Osteoblast (primary cell): Measurements from ENCODE around the gene PLA2G6. TPM values are rescaled to one million over a fixed set of nuclear protein-coding genes. Genes with fewer than 3 reads are reported as not detected.

Experiments
- DNase-seq: peaks from one replicate; pipeline ENCODE4 v3.0.0; 2011; ENCODE audit warnings: low spot score, mixed read lengths; ENCODE audit not compliant: insufficient read length; ENCODE audit errors: missing footprints
- H2AFZ ChIP-seq: 2 replicates; pipeline ENCODE4 v1.6.0; 2011; ENCODE audit warnings: mild to moderate bottlenecking, low read length
- H3K27ac ChIP-seq: 2 replicates; pipeline ENCODE4 v1.5.1; 2011; ENCODE audit warnings: mild to moderate bottlenecking, low read depth, low read length, moderate library complexity
- H3K27me3 ChIP-seq: 2 replicates; pipeline ENCODE4 v1.6.0; 2012; ENCODE audit warnings: mild to moderate bottlenecking, control low read depth, inconsistent platforms, low read length, moderate library complexity; ENCODE audit not compliant: insufficient read depth
- H3K36me3 ChIP-seq: 2 replicates; pipeline ENCODE4 v1.5.1; 2011; ENCODE audit warnings: mild to moderate bottlenecking, low read length, control low read depth, moderate library complexity; ENCODE audit not compliant: insufficient read depth
- H3K4me1 ChIP-seq: 2 replicates; pipeline ENCODE4 v1.5.1; 2011; ENCODE audit warnings: mild to moderate bottlenecking, low read length, control low read depth, moderate library complexity; ENCODE audit not compliant: insufficient read depth
- H3K4me2 ChIP-seq: 2 replicates; pipeline ENCODE4 v1.6.0; 2011; ENCODE audit warnings: mild to moderate bottlenecking, low read length; ENCODE audit not compliant: insufficient read depth
- H3K4me3 ChIP-seq: fragments of 200-600 bp; sonication (generic); 3 replicates; pipeline ENCODE4 v1.5.1; 2012; ENCODE audit warnings: mild to moderate bottlenecking, low read length, inconsistent platforms; ENCODE audit not compliant: insufficient read depth
- H3K79me2 ChIP-seq: 2 replicates; pipeline ENCODE4 v1.6.0; 2012; ENCODE audit warnings: mild to moderate bottlenecking, low read length, control low read depth, inconsistent platforms; ENCODE audit not compliant: insufficient read depth
- H3K9me3 ChIP-seq: 2 replicates; pipeline ENCODE4 v1.5.1; 2011; ENCODE audit warnings: low read depth, low read length, control low read depth
- H4K20me1 ChIP-seq: 2 replicates; pipeline ENCODE4 v1.6.0; 2012; ENCODE audit warnings: mild to moderate bottlenecking, low read length, control low read depth; ENCODE audit not compliant: insufficient read depth
- CTCF ChIP-seq: IDR thresholded peaks from 2 replicates; pipeline ENCODE4 v1.5.1; 2011; ENCODE audit warnings: mild to moderate bottlenecking, low read depth, low read length, moderate library complexity; ENCODE audit errors: extremely low read depth
- total RNA-seq: library from RNA; depleted of rRNA; stranded (reverse); fragments of >200 nt; gene quantifications from 2 replicates; pipeline ENCODE4 v1.2.3, GENCODE V29; 2012

Gene PLA2G6
- total RNA-seq, 1 donor, result 12.3 TPM

GRCh38 chr22:38203090-38203810 is 21.6 kb upstream of the PLA2G6 start:
- DNase-seq, result peak; percentile 73
- peaks cover 53% of the 10 kb centered on the region for H3K79me2 ChIP-seq
- peak overlapping the region; percentile 93 for H3K4me2 ChIP-seq
- no peaks in the 10 kb centered on the region for H3K27me3 ChIP-seq
- peaks cover 2% of the 10 kb centered on the region for H3K36me3 ChIP-seq
- H3K27ac ChIP-seq, result peak overlapping the region; percentile 98
- H3K4me1 ChIP-seq, result peaks cover 39% of the 10 kb centered on the region
- H4K20me1 ChIP-seq, result peaks cover 38% of the 10 kb centered on the region
- no peak for TF ChIP-seq CTCF
- peak overlapping the region; percentile 96 for H3K4me3 ChIP-seq
- H2AFZ ChIP-seq, result no peak overlapping the region
- no peaks in the 10 kb centered on the region for H3K9me3 ChIP-seq

- Histone ChIP-seq H4K20me1 (peaks cover 31% of the 10 kb centered on the region), H3K36me3 (no peaks in the 10 kb centered on the region), H3K4me2 (peak overlapping the region; percentile 93), H3K27me3 (no peaks in the 10 kb centered on the region), H3K4me1 (peaks cover 37% of the 10 kb centered on the region), H3K27ac (peak overlapping the region; percentile 98), H3K4me3 (peak overlapping the region; percentile 96), H3K79me2 (peaks cover 47% of the 10 kb centered on the region), H2AFZ (no peak overlapping the region), H3K9me3 (no peaks in the 10 kb centered on the region)
- no peak for TF ChIP-seq CTCF
- peak; percentile 95 for DNase-seq
Observed at GRCh38 chr22:38202437-38203089, 20.9 kb upstream of the PLA2G6 start.

GRCh38 chr22:38201711-38202436 is 20.2 kb upstream of the PLA2G6 start, which contains the start of gene MAFF:
Gene MAFF, plus strand, starts transcription at chr22:38201994. Its CDS starts 11,860 bp downstream, at chr22:38213854.
- H3K27me3 ChIP-seq, result no peaks in the 10 kb centered on the region
- peak within 1 kb of the TSS; percentile 94 for H2AFZ ChIP-seq
- peak within 1 kb of the TSS; percentile 98 for H3K27ac ChIP-seq
- peak within 1 kb of the TSS; percentile 93 for H3K4me2 ChIP-seq
- H3K9me3 ChIP-seq, result no peaks in the 10 kb centered on the region
- peaks cover 30% of the 10 kb centered on the region for H4K20me1 ChIP-seq
- peak; percentile 99 for DNase-seq
- peaks cover 37% of the 10 kb centered on the region for H3K4me1 ChIP-seq
- no peaks in the 10 kb centered on the region for H3K36me3 ChIP-seq
- H3K79me2 ChIP-seq, result peaks cover 44% of the 10 kb centered on the region
- peak within 1 kb of the TSS; percentile 96 for H3K4me3 ChIP-seq
- TF ChIP-seq CTCF, result no peak

- no peak for TF ChIP-seq CTCF
- DNase-seq, result no peak
- Histone ChIP-seq H3K36me3 (no peaks in the 10 kb centered on the region), H3K9me3 (no peaks in the 10 kb centered on the region), H3K4me2 (peak overlapping the region; percentile 90), H3K27me3 (no peaks in the 10 kb centered on the region), H3K4me1 (peaks cover 37% of the 10 kb centered on the region), H3K27ac (peak overlapping the region; percentile 64), H3K79me2 (peaks cover 39% of the 10 kb centered on the region), H4K20me1 (peaks cover 27% of the 10 kb centered on the region), H3K4me3 (peak overlapping the region; percentile 68), H2AFZ (peak overlapping the region; percentile 94)
Observed at GRCh38 chr22:38201371-38201710, 19.7 kb upstream of the PLA2G6 start.
